Epithelial cell of esophagus (primary cell): ENCODE data around the gene PTPN12.

Source experiments
- DNase-seq: peaks from one replicate; pipeline ENCODE4 v3.0.0; 2010; ENCODE audit warnings: low read depth
- H3K4me3 ChIP-seq: 2 replicates; pipeline ENCODE4 v1.5.1; 2011; ENCODE audit warnings: mild to moderate bottlenecking, low read length, control low read depth
- CTCF ChIP-seq: IDR thresholded peaks from 2 replicates; pipeline ENCODE4 v1.5.1; 2011; ENCODE audit warnings: low read depth, mild to moderate bottlenecking, low read length, control low read depth, inconsistent platforms; ENCODE audit not compliant: insufficient read depth; ENCODE audit errors: missing control alignments

Gene PTPN12

GRCh38 chr7:77658928-77659327 is 121.8 kb downstream of the PTPN12 start:
- no peak for DNase-seq
- no peak overlapping the region for H3K4me3 ChIP-seq
- TF ChIP-seq CTCF: no peak

DNA sequence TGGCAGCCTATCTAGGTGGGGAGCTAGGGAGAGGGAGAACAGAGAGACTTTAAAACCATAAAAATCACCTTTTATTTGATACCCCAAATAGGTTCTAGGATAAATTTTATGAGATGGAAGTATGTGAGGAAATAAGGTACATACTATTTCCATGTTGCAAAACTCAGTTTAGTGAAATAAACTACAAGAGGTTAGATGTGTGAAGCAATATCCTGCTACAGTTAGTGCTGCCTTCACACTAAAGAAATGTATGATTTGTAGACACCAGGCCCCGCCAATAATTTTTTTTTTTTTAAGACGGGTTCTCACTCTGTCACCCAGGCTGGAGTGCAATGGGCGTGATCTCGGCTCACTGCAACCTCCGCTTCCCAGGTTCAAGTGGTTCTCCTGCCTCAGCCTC is 124.7 kb downstream of the PTPN12 start:
- no peak for TF ChIP-seq CTCF
- no peak for DNase-seq
- H3K4me3 ChIP-seq: no peak overlapping the region

GRCh38 chr7:77662869-77663268 is 125.8 kb downstream of the PTPN12 start:
- no peak overlapping the region for H3K4me3 ChIP-seq
- DNase-seq: no peak
- no peak for TF ChIP-seq CTCF

- DNase-seq: peak; percentile 26
- no peak for TF ChIP-seq CTCF
- H3K4me3 ChIP-seq: no peak overlapping the region
Measured at GRCh38 chr7:77664715-77665114, 127.6 kb downstream of the PTPN12 start.

GRCh38 chr7:77665161-77665560 is 128.1 kb downstream of the PTPN12 start:
- no peak overlapping the region for H3K4me3 ChIP-seq
- TF ChIP-seq CTCF: no peak
- peak; percentile 94 for DNase-seq

DNA sequence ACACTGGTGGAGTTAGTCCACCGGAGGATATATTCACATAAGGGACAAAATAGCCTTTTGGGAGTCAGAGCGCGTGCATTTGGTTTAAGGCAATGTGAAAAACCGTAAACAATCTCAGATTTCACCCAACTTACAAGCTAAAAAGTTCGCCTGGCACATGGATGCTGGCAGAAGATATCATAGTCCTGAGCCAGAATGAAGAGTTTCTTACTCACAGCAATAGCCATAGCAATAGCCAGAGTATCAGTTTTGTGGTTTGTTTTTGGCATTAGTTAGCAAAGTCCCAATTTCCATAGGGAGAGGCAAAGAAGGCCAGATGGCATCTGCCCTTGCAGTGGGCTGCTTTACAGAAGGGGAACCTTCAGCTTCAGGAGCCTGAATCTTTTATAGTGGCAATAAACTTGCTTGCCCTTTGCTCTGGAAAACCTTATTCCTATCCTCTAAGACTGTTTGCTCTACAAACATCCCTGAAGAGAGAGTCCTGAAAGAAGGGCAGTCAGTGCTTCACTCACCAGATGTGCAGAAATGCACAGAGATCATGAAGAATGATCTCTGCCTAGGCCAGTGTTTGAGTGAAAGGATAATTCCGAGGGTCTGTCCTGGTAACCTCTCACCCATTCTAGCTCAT is 130.5 kb downstream of the PTPN12 start:
- no peak for DNase-seq
- TF ChIP-seq CTCF: no peak
- no peak overlapping the region for H3K4me3 ChIP-seq

DNA sequence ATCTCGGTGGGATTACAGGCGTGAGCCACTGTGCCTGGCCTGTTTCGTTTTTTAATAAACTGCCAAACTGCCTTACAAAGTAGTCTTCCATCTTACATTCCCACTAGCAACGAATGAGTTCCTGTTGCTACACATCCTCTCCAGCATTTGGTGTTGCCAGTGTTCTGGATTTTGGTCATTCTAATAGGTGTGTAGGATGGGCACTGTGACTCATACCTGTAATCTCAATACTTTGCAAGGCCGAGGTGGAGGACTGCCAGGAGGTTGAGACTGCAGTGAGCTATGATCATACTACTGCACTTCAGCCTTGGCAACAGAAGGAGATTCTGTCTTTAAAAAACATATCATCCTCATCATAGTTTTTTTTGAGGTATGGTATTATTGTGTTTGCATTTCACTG is 137.8 kb downstream of the PTPN12 start:
- no peak overlapping the region for H3K4me3 ChIP-seq
- no peak for TF ChIP-seq CTCF
- DNase-seq: peak; percentile 95
